MCF 10A (cell line): Measurements from ENCODE around the gene KCNIP1. TPM values are rescaled to one million over a fixed set of nuclear protein-coding genes. Genes with fewer than 3 reads are reported as not detected.

Source experiments
- BruUV-seq: library from RNA; stranded (reverse); fragments of 400-500 nt; replicated peaks from 2 replicates; lab custom pipeline; 2021; lab: Mats Ljungman, UMichigan
- CTCF ChIA-PET: fragments of 300-600 bp; sonication (Branson Sonifier 250); formaldehyde crosslinking; extraction: SDS; loops from one replicate; lab custom pipeline; 2021; ENCODE audit warnings: antibody characterized with exemption, inconsistent platforms; lab: Yijun Ruan, JAX
- POLR2A ChIA-PET: fragments of 300-600, 350-650 bp; sonication (Branson Sonifier 250); formaldehyde crosslinking; extraction: SDS; loops from one replicate; lab custom pipeline; 2020; ENCODE audit warnings: antibody characterized with exemption, inconsistent platforms; lab: Yijun Ruan, JAX
- DNase-seq: peaks from one replicate; pipeline ENCODE4 v3.0.0-alpha.2; 2018; ENCODE audit not compliant: unreplicated experiment
- H3K27ac Mint-ChIP-seq: one replicate; pipeline ENCODE4 v1.8.0; 2022; ENCODE audit warnings: mild to moderate bottlenecking, low read depth, mixed read lengths; ENCODE audit not compliant: unreplicated experiment
- H3K27me3 Mint-ChIP-seq: one replicate; pipeline ENCODE4 v1.8.0; 2022; ENCODE audit warnings: mixed read lengths; ENCODE audit not compliant: insufficient read depth, unreplicated experiment
- H3K36me3 Mint-ChIP-seq: one replicate; pipeline ENCODE4 v1.8.0; 2022; ENCODE audit warnings: mild to moderate bottlenecking, moderate library complexity, mixed read lengths; ENCODE audit not compliant: insufficient read depth, unreplicated experiment
- H3K4me1 Mint-ChIP-seq: one replicate; pipeline ENCODE4 v1.8.0; 2022; ENCODE audit warnings: mixed read lengths; ENCODE audit not compliant: insufficient read depth, unreplicated experiment
- H3K4me3 Mint-ChIP-seq: one replicate; pipeline ENCODE4 v1.8.0; 2022; ENCODE audit warnings: mild to moderate bottlenecking, moderate library complexity, mixed read lengths; ENCODE audit not compliant: unreplicated experiment
- H3K9me3 Mint-ChIP-seq: one replicate; pipeline ENCODE4 v1.8.0; 2022; ENCODE audit warnings: mixed read lengths; ENCODE audit not compliant: unreplicated experiment
- CTCF ChIP-seq: fragments of 200-600 bp; IDR thresholded peaks from one replicate; pipeline ENCODE4 v1.8.0; 2022; ENCODE audit warnings: antibody characterized with exemption, mild to moderate bottlenecking; ENCODE audit not compliant: unreplicated experiment
- intact Hi-C: fragments of 100-400 bp; cut with micrococcal nuclease; formaldehyde crosslinking; loops from 2 replicates; pipeline ENCODE4 v1.14.1; 2022
- total RNA-seq: library from RNA; stranded (reverse); gene quantifications from 2 replicates; pipeline ENCODE4 v1.2.3, GENCODE V29; 2022

The KCNIP1 gene
- total RNA-seq, 1 experiment from 2014 or later = not detected

- intact Hi-C loops = no loop called here
- no peaks in the 10 kb centered on the region for H3K9me3 Mint-ChIP-seq
- ChIA-PET CTCF (interaction anchor here (0.5 to 19.0 kb wide), 24 partner anchors 10 to 434 kb away, joined by 3 to 418 read pairs (median 4); no protein-coding TSS in a partner anchor), POLR2A (interaction anchor here (0.7 to 1.0 kb wide), 2 partner anchors 12 to 1488 kb away, joined by 3 read pairs; no protein-coding TSS in a partner anchor)
- H3K27me3 Mint-ChIP-seq = peaks cover 30% of the 10 kb centered on the region
- H3K4me3 Mint-ChIP-seq = no peak overlapping the region
- no peak for TF ChIP-seq CTCF
- no peak for DNase-seq
- no peak overlapping the region for H3K27ac Mint-ChIP-seq
- BruUV-seq = no TSS peak
- H3K36me3 Mint-ChIP-seq = no peaks in the 10 kb centered on the region
- no peaks in the 10 kb centered on the region for H3K4me1 Mint-ChIP-seq
These were observed 121.7 kb downstream of the KCNIP1 start for GRCh38 chr5:170625221-170626165.

- Mint-ChIP-seq H3K27me3 (peaks cover 35% of the 10 kb centered on the region), H3K4me3 (no peak overlapping the region), H3K27ac (no peak overlapping the region), H3K36me3 (no peaks in the 10 kb centered on the region), H3K4me1 (no peaks in the 10 kb centered on the region), H3K9me3 (no peaks in the 10 kb centered on the region)
- intact Hi-C loops = no loop called here
- no TSS peak for BruUV-seq
- DNase-seq = no peak
- CTCF ChIA-PET = interaction anchor here (0.6 to 19.0 kb wide), 18 partner anchors 9 to 1083 kb away, joined by 3 to 418 read pairs (median 3); no protein-coding TSS in a partner anchor
- POLR2A ChIA-PET = interaction anchor here (0.7 to 1.1 kb wide), 2 partner anchors 192 to 1490 kb away, joined by 3 to 4 read pairs; no protein-coding TSS in a partner anchor
- no peak for TF ChIP-seq CTCF
These were observed 122.8 kb downstream of the KCNIP1 start for GRCh38 chr5:170626507-170627150.

GRCh38 chr5:170627271-170627670 lies 123.5 kb downstream of the KCNIP1 start:
- no peak for TF ChIP-seq CTCF
- H3K27me3 Mint-ChIP-seq = peaks cover 35% of the 10 kb centered on the region
- no TSS peak for BruUV-seq
- H3K4me1 Mint-ChIP-seq = no peaks in the 10 kb centered on the region
- POLR2A ChIA-PET = interaction anchor here (0.7 to 1.1 kb wide), 2 partner anchors 39 to 192 kb away, joined by 3 to 4 read pairs; no protein-coding TSS in a partner anchor
- H3K36me3 Mint-ChIP-seq = no peaks in the 10 kb centered on the region
- H3K27ac Mint-ChIP-seq = no peak overlapping the region
- intact Hi-C loops = no loop called here
- no peak overlapping the region for H3K4me3 Mint-ChIP-seq
- no peaks in the 10 kb centered on the region for H3K9me3 Mint-ChIP-seq
- CTCF ChIA-PET = interaction anchor here (0.6 to 19.0 kb wide), 12 partner anchors 8 to 1084 kb away, joined by 3 to 418 read pairs (median 4); no protein-coding TSS in a partner anchor
- DNase-seq = no peak
